Activated T-cell treated with anti-CD3 and anti-CD28 coated beads, Interleukin-2, amount 50 U/mL, for 4 hours (primary cell): Measurements from ENCODE around the gene HGFAC. TPM values are rescaled to one million over a fixed set of nuclear protein-coding genes. Genes with fewer than 3 reads are reported as not detected.
"Not testable (repeated sequence)": the region's sequence is repeated elsewhere in the genome, so short reads cannot be mapped to it uniquely, and the experiment has no call there.

Experiments
- ATAC-seq, 2 donors: fragments of 200-7000 bp; cut with Tn5 transposase; one replicate each; pipeline ENCODE4 v1.10.0; 2021
- DNase-seq: peaks from one replicate; pipeline ENCODE4 v3.0.0-alpha.2; 2020
- H3K27me3 Mint-ChIP-seq: one replicate; pipeline ENCODE4 v1.8.0; 2021; ENCODE audit warnings: low read depth, mixed read lengths
- H3K36me3 Mint-ChIP-seq: one replicate; pipeline ENCODE4 v1.8.0; 2022; ENCODE audit warnings: mixed read lengths; ENCODE audit not compliant: insufficient read depth
- H3K4me1 Mint-ChIP-seq: one replicate; pipeline ENCODE4 v1.8.0; 2021; ENCODE audit warnings: low read depth, mixed read lengths
- H3K4me3 Mint-ChIP-seq: one replicate; pipeline ENCODE4 v1.8.0; 2021; ENCODE audit warnings: mild to moderate bottlenecking, moderate library complexity, mixed read lengths
- H3K9me3 Mint-ChIP-seq: one replicate; pipeline ENCODE4 v1.8.0; 2021; ENCODE audit warnings: mixed read lengths
- total RNA-seq, 3 donors: library from RNA; stranded (reverse); gene quantifications; one replicate each; pipeline ENCODE4 v1.2.1, GENCODE V29; 2021

The HGFAC gene
- total RNA-seq, 3 donors from 2014 or later, result 0.11 TPM; not detected in 2

GRCh38 chr4:3407171-3407771, 34.5 kb upstream of the HGFAC start:
- Mint-ChIP-seq H3K36me3 (no peaks in the 10 kb centered on the region), H3K4me1 (no peaks in the 10 kb centered on the region), H3K27me3 (no peaks in the 10 kb centered on the region), H3K4me3 (no peak overlapping the region), H3K9me3 (no peaks in the 10 kb centered on the region)
- no peak for ATAC-seq
- no peak for DNase-seq

- Mint-ChIP-seq H3K4me3 (no peak overlapping the region), H3K4me1 (no peaks in the 10 kb centered on the region), H3K36me3 (no peaks in the 10 kb centered on the region), H3K27me3 (no peaks in the 10 kb centered on the region), H3K9me3 (no peaks in the 10 kb centered on the region)
- DNase-seq (no peak), ATAC-seq (no peak)
These were observed 33.6 kb upstream of the HGFAC start for GRCh38 chr4:3407930-3408792.

- Mint-ChIP-seq H3K9me3 (no peaks in the 10 kb centered on the region), H3K4me3 (no peak overlapping the region), H3K36me3 (no peaks in the 10 kb centered on the region), H3K27me3 (no peaks in the 10 kb centered on the region), H3K4me1 (no peaks in the 10 kb centered on the region)
- ATAC-seq (no peak), DNase-seq (no peak)
These were observed 32.9 kb upstream of the HGFAC start for GRCh38 chr4:3408793-3409330.

- no peak for ATAC-seq
- Mint-ChIP-seq H3K9me3 (no peaks in the 10 kb centered on the region), H3K27me3 (no peaks in the 10 kb centered on the region), H3K36me3 (no peaks in the 10 kb centered on the region), H3K4me3 (no peak overlapping the region), H3K4me1 (no peaks in the 10 kb centered on the region)
- no peak for DNase-seq
These were observed 32.1 kb upstream of the HGFAC start for GRCh38 chr4:3409571-3410091.

- DNase-seq, result no peak
- no peaks in the 10 kb centered on the region for H3K36me3 Mint-ChIP-seq
- no peaks in the 10 kb centered on the region for H3K9me3 Mint-ChIP-seq
- H3K27me3 Mint-ChIP-seq, result no peaks in the 10 kb centered on the region
- H3K4me3 Mint-ChIP-seq, result no peak overlapping the region
- no peak for ATAC-seq
- no peaks in the 10 kb centered on the region for H3K4me1 Mint-ChIP-seq
These were observed 31.2 kb upstream of the HGFAC start for GRCh38 chr4:3410401-3411135.

- H3K27me3 Mint-ChIP-seq, H3K4me3 Mint-ChIP-seq, DNase-seq, H3K9me3 Mint-ChIP-seq, H3K4me1 Mint-ChIP-seq, ATAC-seq, H3K36me3 Mint-ChIP-seq: not testable (repeated sequence)
These were observed 30.6 kb upstream of the HGFAC start for GRCh38 chr4:3411190-3411589.

- peaks cover 2% of the 10 kb centered on the region for H3K36me3 Mint-ChIP-seq
- ATAC-seq, result no peak
- no peaks in the 10 kb centered on the region for H3K4me1 Mint-ChIP-seq
- no peak for DNase-seq
- H3K9me3 Mint-ChIP-seq, result no peaks in the 10 kb centered on the region
- H3K4me3 Mint-ChIP-seq, result no peak overlapping the region
- no peaks in the 10 kb centered on the region for H3K27me3 Mint-ChIP-seq
These were observed 30.1 kb upstream of the HGFAC start for GRCh38 chr4:3411676-3412075.

- Mint-ChIP-seq H3K36me3 (peaks cover 7% of the 10 kb centered on the region), H3K27me3 (no peaks in the 10 kb centered on the region), H3K9me3 (no peaks in the 10 kb centered on the region), H3K4me3 (no peak overlapping the region), H3K4me1 (no peaks in the 10 kb centered on the region)
- ATAC-seq, result no peak
- no peak for DNase-seq
These were observed 29.3 kb upstream of the HGFAC start for GRCh38 chr4:3412257-3413020.

- H3K4me3 Mint-ChIP-seq, result no peak overlapping the region
- DNase-seq (no peak), ATAC-seq (no peak)
- no peaks in the 10 kb centered on the region for H3K9me3 Mint-ChIP-seq
- no peaks in the 10 kb centered on the region for H3K27me3 Mint-ChIP-seq
- peaks cover 7% of the 10 kb centered on the region for H3K36me3 Mint-ChIP-seq
- H3K4me1 Mint-ChIP-seq, result no peaks in the 10 kb centered on the region
These were observed 28.5 kb upstream of the HGFAC start for GRCh38 chr4:3413217-3413671.

GRCh38 chr4:3413675-3414420, 27.9 kb upstream of the HGFAC start:
- ATAC-seq (no peak), DNase-seq (no peak)
- H3K4me3 Mint-ChIP-seq, result no peak overlapping the region
- H3K4me1 Mint-ChIP-seq, result no peaks in the 10 kb centered on the region
- H3K9me3 Mint-ChIP-seq, result no peaks in the 10 kb centered on the region
- H3K27me3 Mint-ChIP-seq, result no peaks in the 10 kb centered on the region
- H3K36me3 Mint-ChIP-seq, result peaks cover 7% of the 10 kb centered on the region

- ATAC-seq (no peak), DNase-seq (no peak)
- H3K36me3 Mint-ChIP-seq, result peaks cover 7% of the 10 kb centered on the region
- no peaks in the 10 kb centered on the region for H3K9me3 Mint-ChIP-seq
- H3K27me3 Mint-ChIP-seq, result no peaks in the 10 kb centered on the region
- H3K4me3 Mint-ChIP-seq, result no peak overlapping the region
- no peaks in the 10 kb centered on the region for H3K4me1 Mint-ChIP-seq
These were observed 27.1 kb upstream of the HGFAC start for GRCh38 chr4:3414421-3415279.

GRCh38 chr4:3415471-3416141, 26.2 kb upstream of the HGFAC start:
- H3K36me3 Mint-ChIP-seq, result peaks cover 7% of the 10 kb centered on the region
- ATAC-seq, result no peak
- DNase-seq, result no peak
- H3K4me1 Mint-ChIP-seq, result no peaks in the 10 kb centered on the region
- H3K9me3 Mint-ChIP-seq, result no peaks in the 10 kb centered on the region
- no peak overlapping the region for H3K4me3 Mint-ChIP-seq
- no peaks in the 10 kb centered on the region for H3K27me3 Mint-ChIP-seq
